Placental pericyte (primary cell): ENCODE data around the gene TMEM167A. TPM values are rescaled to one million over a fixed set of nuclear protein-coding genes. Genes with fewer than 3 reads are reported as not detected.

Source experiments
- small RNA-seq: library from RNA; depleted of rRNA; stranded (forward); fragments of <200 nt; gene quantifications from one replicate; pipeline ENCODE3, GENCODE V24; 2012; ENCODE audit warnings: low replicate concordance
- total RNA-seq: library from RNA; depleted of rRNA; stranded (reverse); fragments of >200 nt; gene quantifications from 2 replicates; pipeline ENCODE4 v1.2.3, GENCODE V29; 2012

Gene TMEM167A
- 41.4 and 88.9 TPM in 2 replicates for total RNA-seq

GRCh38 chr5:83076742-83077661 is at the start of gene TMEM167A, which contains the start of gene XRCC4:
Gene TMEM167A, minus strand, starts transcription at chr5:83077394. Its CDS starts 71 bp downstream, at chr5:83077323.
Gene XRCC4, plus strand, starts transcription at chr5:83077547. Its CDS starts 27,373 bp downstream, at chr5:83104920.

Small RNAs within 50 kb of the gene (small RNA-seq; reads per million reads assigned to genes)
- gene SCARNA18: 139 reads per million, percentile 99 among the genes with 10 or more reads in this experiment

Other genes with a start within 250 kb of the TMEM167A start
- 6.1 and 20.5 TPM in 2 replicates for gene XRCC4, start 153 bp upstream of the TMEM167A start, total RNA-seq